Left ventricle myocardium inferior (tissue), 1 donor: ENCODE measurements around the gene PROZ. TPM values are rescaled to one million over a fixed set of nuclear protein-coding genes. Genes with fewer than 3 reads are reported as not detected.
"Not testable (repeated sequence)": the region's sequence is repeated elsewhere in the genome, so short reads cannot be mapped to it uniquely, and the experiment has no call there.

Experiments
- DNase-seq: peaks from one replicate; pipeline ENCODE4 v3.0.0-alpha.2; 2020
- H3K27ac ChIP-seq: fragments of 200-600 bp; replicated peaks from 2 replicates; pipeline ENCODE4 v1.8.0; 2021
- H3K27me3 ChIP-seq: fragments of 200-600 bp; 2 replicates; pipeline ENCODE4 v1.8.0; 2021; ENCODE audit warnings: low read depth
- H3K36me3 ChIP-seq: fragments of 200-600 bp; 2 replicates; pipeline ENCODE4 v1.8.0; 2021
- H3K4me1 ChIP-seq: fragments of 200-600 bp; 2 replicates; pipeline ENCODE4 v1.8.0; 2021
- H3K4me3 ChIP-seq: fragments of 200-600 bp; 2 replicates; pipeline ENCODE4 v1.8.0; 2021; ENCODE audit warnings: mild to moderate bottlenecking, moderate library complexity
- H3K9me3 ChIP-seq: fragments of 200-600 bp; replicated peaks from 2 replicates; pipeline ENCODE4 v1.8.0; 2021
- CTCF ChIP-seq: fragments of 200-600 bp; IDR thresholded peaks from 2 replicates; pipeline ENCODE4 v1.8.0; 2021; ENCODE audit warnings: antibody characterized with exemption, mild to moderate bottlenecking, borderline replicate concordance
- intact Hi-C: fragments of 100-400 bp; cut with micrococcal nuclease; formaldehyde crosslinking; loops from one replicate; pipeline ENCODE4 v1.11.0; 2022
- long read RNA-seq: library from polyadenylated mRNA; unstranded; transcript quantifications from one replicate; pipeline ENCODE4 v2.0.0, GENCODE V29; 2021
- total RNA-seq: library from RNA; stranded (reverse); fragmentation: NEBNext Ultra II Directional; extraction: Animal tissue kit (Norgen Biotek cat#: 25700); gene quantifications from one replicate; pipeline ENCODE4 v1.2.1, GENCODE V29; 2021
- donor health status: DM: no; HTN: yes; CAD: no; lungs with severe emphysema.

The PROZ gene
- not detected for total RNA-seq
- long read RNA-seq = 0 reads

DNA sequence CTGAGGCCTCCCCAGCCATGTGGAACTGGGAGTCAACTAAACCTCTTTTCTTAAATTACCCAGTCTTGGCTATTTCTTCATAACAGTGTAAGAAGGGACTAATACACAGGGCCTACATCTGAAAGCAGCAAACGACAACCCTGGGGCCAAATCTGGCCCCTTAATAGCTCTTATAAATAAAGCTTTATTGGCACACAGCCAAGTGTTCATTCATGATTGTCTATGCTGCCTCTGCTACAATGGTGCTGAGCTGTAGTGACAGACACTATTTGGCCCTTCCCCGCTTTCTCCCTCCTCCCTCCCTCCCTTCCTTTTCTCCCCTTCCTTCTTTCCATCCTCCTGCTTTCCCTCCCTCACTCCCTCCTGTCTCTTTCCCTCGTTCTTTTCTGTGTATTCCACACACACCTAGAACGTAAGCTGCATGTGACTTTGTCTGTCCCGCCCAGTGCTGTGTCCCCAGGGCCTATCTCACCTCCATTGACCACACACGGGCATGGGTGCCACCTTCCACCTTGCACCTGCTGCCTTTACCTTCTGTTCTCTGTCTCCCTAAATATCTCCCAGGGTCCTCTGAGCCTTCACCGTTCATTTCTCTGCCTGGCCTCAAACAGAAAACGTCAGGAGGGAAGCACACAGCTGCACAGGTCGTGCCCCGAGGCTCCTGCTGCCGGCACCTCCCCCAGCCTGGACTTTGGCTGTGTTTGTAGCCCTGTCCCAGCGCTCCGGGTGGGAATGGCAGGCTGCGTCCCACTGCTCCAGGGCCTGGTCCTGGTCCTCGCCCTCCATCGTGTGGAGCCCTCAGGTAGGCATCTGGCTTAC is at the start of gene PROZ:
PROZ (plus strand) TSS at position 720 of the 819 bp plus-strand sequence; CDS start at position 733, 13 bp downstream.
- DNase-seq = no peak
- H3K36me3 ChIP-seq = no peaks in the 10 kb centered on the region
- intact Hi-C loops = no loop called here
- H3K27me3 ChIP-seq = peaks cover 40% of the 10 kb centered on the region
- peaks cover 8% of the 10 kb centered on the region for H3K4me1 ChIP-seq
- no peak for TF ChIP-seq CTCF
- H3K4me3 ChIP-seq = no peak within 1 kb of the TSS
- no peak within 1 kb of the TSS for H3K27ac ChIP-seq
- H3K9me3 ChIP-seq = no peaks in the 10 kb centered on the region

DNA sequence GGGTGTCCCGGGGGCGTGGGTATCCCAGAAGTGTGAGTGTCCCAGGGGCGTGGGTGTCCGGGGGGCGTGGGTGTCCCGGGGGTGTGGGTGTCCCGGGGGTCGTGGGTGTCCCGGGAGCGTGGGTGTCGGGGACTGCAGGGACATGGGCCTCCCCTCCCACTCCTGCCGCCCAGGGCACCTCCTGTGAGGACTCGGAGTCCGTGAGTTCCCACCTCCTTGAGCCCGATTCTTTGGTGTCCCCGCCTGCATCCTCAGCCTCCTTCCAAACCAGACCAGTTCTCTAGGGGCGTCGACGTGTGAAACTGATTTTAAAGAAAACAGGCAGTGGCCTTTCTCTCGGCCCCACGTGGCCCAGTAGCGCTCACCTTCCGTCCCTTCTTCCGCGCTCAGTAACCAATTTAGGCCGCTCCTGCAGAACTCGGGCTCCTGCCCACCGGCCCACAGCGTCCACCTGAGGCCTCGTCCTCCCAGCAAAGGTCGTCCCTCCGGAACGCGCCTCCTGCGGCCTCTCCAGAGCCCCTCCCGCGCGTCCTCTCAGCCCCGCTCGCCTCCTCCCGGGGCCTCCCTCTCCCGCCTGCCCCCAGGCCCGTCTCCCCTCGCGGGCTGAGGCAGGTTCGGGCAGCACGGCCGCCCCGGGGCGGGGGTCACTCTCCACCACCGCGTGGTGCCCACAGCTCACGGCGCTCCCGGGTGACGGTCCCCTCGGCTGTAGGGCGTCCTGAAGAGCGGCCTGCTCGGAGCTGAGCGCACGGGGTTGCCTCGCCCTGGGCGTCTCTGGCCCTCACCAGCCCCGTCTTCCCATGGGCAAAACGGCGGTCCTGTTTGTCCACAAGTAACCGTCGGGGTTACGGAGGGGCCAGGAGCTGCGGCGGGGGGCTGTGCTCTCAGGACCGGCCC is 49.0 kb upstream of the PROZ start:
- no peaks in the 10 kb centered on the region for H3K9me3 ChIP-seq
- H3K36me3 ChIP-seq = no peaks in the 10 kb centered on the region
- no peak for TF ChIP-seq CTCF
- H3K4me3 ChIP-seq = peak overlapping the region; percentile 68
- H3K27ac ChIP-seq = no peak overlapping the region
- DNase-seq = peak; percentile 13
- H3K27me3 ChIP-seq = peaks cover 46% of the 10 kb centered on the region
- intact Hi-C loops = no loop called here
- H3K4me1 ChIP-seq = peaks cover 18% of the 10 kb centered on the region

DNA sequence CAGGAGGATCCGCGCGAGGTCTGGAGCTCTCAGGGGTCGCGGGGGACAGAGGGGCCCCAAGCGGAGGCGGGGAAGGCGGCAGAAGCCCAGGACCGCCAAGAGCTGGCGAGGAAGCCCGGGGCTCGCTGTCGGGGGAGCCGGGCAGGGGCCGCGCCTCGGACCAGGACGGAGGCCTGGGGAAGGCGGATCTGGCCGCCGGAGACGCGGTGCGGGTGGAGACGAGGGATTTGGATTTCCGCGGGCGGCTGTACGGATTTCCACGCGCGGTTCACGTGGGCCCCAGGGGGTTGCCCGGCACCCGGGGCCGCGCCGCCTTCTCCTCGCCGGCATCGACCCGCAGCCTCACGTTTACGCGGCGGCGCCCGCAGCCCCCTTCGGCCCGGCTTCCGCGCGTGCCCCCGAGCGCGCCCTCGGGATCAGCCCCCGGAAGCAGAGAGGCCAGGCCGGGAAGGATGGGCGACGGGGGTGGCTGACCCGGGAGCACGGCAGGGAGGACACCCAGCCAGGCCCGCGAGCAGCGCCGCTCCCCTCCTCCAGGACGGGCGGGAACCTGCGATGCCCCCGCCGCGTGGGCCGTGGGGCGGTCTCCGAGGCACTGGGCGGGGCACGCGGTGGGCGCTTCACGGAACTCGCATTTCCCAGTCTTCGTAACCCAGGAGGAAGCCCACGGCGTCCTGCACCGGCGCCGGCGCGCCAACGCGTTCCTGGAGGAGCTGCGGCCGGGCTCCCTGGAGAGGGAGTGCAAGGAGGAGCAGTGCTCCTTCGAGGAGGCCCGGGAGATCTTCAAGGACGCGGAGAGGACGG is 48.2 kb upstream of the PROZ start:
- Histone ChIP-seq H3K27me3 (peaks cover 45% of the 10 kb centered on the region), H3K36me3 (no peaks in the 10 kb centered on the region), H3K9me3 (no peaks in the 10 kb centered on the region), H3K4me1 (peaks cover 18% of the 10 kb centered on the region), H3K4me3 (peak overlapping the region; percentile 68), H3K27ac (no peak overlapping the region)
- TF ChIP-seq CTCF = no peak
- intact Hi-C loops = no loop called here
- DNase-seq = no peak

DNA sequence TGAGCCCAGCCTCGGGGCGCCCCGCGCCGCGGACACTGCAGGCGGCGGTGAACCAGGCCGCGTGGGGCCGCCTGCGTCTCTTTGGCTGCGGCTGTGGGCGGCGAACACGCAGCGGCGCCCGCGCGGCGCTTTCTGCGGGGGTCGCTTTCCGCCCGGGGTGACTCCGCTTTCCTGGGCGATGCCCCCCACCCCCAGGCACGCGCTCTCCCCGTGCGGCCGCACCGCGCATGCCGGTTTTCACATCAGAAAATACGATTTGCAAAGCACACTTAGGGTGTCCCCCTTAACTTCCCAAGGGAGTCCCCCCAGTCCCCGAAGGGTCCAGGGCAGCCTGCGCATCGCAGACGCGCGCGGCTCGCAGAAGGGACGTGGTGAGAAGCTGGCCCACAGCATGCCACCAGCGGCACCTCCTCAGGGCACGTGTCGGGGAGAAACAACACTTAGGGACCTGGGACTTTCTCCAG is 47.6 kb upstream of the PROZ start:
- Histone ChIP-seq H3K4me3 (peak overlapping the region; percentile 68), H3K4me1 (peaks cover 18% of the 10 kb centered on the region), H3K9me3 (no peaks in the 10 kb centered on the region), H3K27me3 (peaks cover 40% of the 10 kb centered on the region), H3K36me3 (no peaks in the 10 kb centered on the region), H3K27ac (no peak overlapping the region)
- TF ChIP-seq CTCF = no peak
- intact Hi-C loops = no loop called here
- no peak for DNase-seq

- peaks cover 36% of the 10 kb centered on the region for H3K27me3 ChIP-seq
- DNase-seq = not testable (repeated sequence)
Observed at GRCh38 chr13:113111821-113112220, 46.6 kb upstream of the PROZ start.

DNA sequence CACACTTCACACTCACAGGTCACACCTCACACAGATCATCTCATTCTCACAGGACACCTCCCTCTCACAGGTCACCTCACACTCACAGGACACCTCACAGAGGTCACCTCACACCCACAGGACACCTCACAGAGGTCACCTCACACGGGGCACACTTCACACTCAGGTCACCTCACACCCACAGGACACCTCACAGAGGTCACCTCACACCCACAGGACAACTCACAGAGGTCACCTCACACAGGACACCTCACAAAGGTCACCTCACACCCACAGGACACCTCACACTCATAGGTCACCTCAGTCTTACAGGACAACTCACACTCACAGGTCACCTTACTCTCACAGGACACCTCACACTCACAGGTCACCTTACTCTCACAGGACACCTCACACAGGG is 46.0 kb upstream of the PROZ start:
- H3K27ac ChIP-seq, intact Hi-C loops: not testable (repeated sequence)

More at GRCh38 chr13:113111821-113112220, 46.6 kb upstream of the PROZ start:
- H3K27ac ChIP-seq, H3K36me3 ChIP-seq, H3K4me3 ChIP-seq, intact Hi-C loops, H3K9me3 ChIP-seq: not testable (repeated sequence)
- H3K4me1 ChIP-seq = peaks cover 18% of the 10 kb centered on the region

More for the DNA sequence above, 46.0 kb upstream of the PROZ start:
- Histone ChIP-seq H3K4me1 (peaks cover 18% of the 10 kb centered on the region), H3K27me3 (peaks cover 33% of the 10 kb centered on the region)
- not testable (repeated sequence) for H3K9me3 ChIP-seq, H3K36me3 ChIP-seq, H3K4me3 ChIP-seq, DNase-seq
